DND-41 (cell line): Measurements from ENCODE around the gene KCTD4.
"Not testable (repeated sequence)": the region's sequence is repeated elsewhere in the genome, so short reads cannot be mapped to it uniquely, and the experiment has no call there.

Experiments
- ATAC-seq: fragments of 200-7000 bp; cut with Tn5 transposase; 3 replicates; pipeline ENCODE4 v1.9.1; 2021; ENCODE audit warnings: low read depth; ENCODE audit not compliant: insufficient read depth
- DNase-seq: peaks from one replicate; pipeline ENCODE4 v3.0.0-alpha.2; 2020
- H2AFZ ChIP-seq: 2 replicates; pipeline ENCODE4 v1.6.0; 2012; ENCODE audit warnings: low read depth, low read length
- H3K27ac ChIP-seq: 2 replicates; pipeline ENCODE4 v1.5.1; 2012; ENCODE audit warnings: low read length, inconsistent platforms
- H3K27me3 ChIP-seq: fragments of 200-600 bp; sonication (generic); 2 replicates; pipeline ENCODE4 v1.6.0; 2012; ENCODE audit warnings: low read length, mild to moderate bottlenecking, inconsistent platforms; ENCODE audit not compliant: insufficient read depth, poor library complexity
- H3K36me3 ChIP-seq: 2 replicates; pipeline ENCODE4 v1.5.1; 2012; ENCODE audit warnings: low read length, inconsistent platforms; ENCODE audit not compliant: insufficient read depth
- H3K4me1 ChIP-seq: 2 replicates; pipeline ENCODE4 v1.5.1; 2012; ENCODE audit warnings: mild to moderate bottlenecking, low read length; ENCODE audit not compliant: insufficient read depth
- H3K4me2 ChIP-seq: 2 replicates; pipeline ENCODE4 v1.6.0; 2012; ENCODE audit warnings: mild to moderate bottlenecking, moderate library complexity, low read length, inconsistent platforms; ENCODE audit not compliant: insufficient read depth
- H3K4me3 ChIP-seq, 2 experiments: fragments of 200-600 bp in 1 of 2; shearing (Covaris generic) in 1 of 2; 2 replicates each; pipeline ENCODE4 v1.5.1; 2012 to 2016; ENCODE audit warnings: inconsistent platforms in 2 of 2, low read length in 2 of 2, mild to moderate bottlenecking in 2 of 2, low read depth in 1 of 2, moderate library complexity in 1 of 2
- H3K79me2 ChIP-seq: 2 replicates; pipeline ENCODE4 v1.6.0; 2012; ENCODE audit warnings: low read length, inconsistent platforms; ENCODE audit not compliant: insufficient read depth
- H3K9ac ChIP-seq: 2 replicates; pipeline ENCODE4 v1.6.0; 2012; ENCODE audit warnings: low read depth, mild to moderate bottlenecking, inconsistent platforms, low read length, moderate library complexity
- H3K9me3 ChIP-seq: 2 replicates; pipeline ENCODE4 v1.5.1; 2012; ENCODE audit warnings: low read length, moderate library complexity, mild to moderate bottlenecking, inconsistent platforms; ENCODE audit not compliant: insufficient read depth, severe bottlenecking
- H4K20me1 ChIP-seq: 2 replicates; pipeline ENCODE4 v1.6.0; 2012; ENCODE audit warnings: low read length; ENCODE audit not compliant: insufficient read depth
- CTCF ChIP-seq: IDR thresholded peaks from 2 replicates; pipeline ENCODE4 v1.5.1; 2012; ENCODE audit warnings: borderline replicate concordance, low read length, moderate library complexity, mild to moderate bottlenecking; ENCODE audit not compliant: poor library complexity, severe bottlenecking; ENCODE audit errors: extremely low read depth
- EZH2 ChIP-seq: IDR thresholded peaks from 3 replicates; pipeline ENCODE4 v1.6.1; 2012; ENCODE audit warnings: borderline replicate concordance, low read depth, mild to moderate bottlenecking, moderate library complexity, low read length, inconsistent platforms; ENCODE audit not compliant: severe bottlenecking

Gene KCTD4

GRCh38 chr13:45191874-45192273 is 9.0 kb downstream of the KCTD4 start:
- H4K20me1 ChIP-seq: no peaks in the 10 kb centered on the region
- no peak overlapping the region for H3K4me2 ChIP-seq
- DNase-seq (no peak), ATAC-seq (no peak)
- H3K4me3 ChIP-seq: no peak overlapping the region
- H3K79me2 ChIP-seq: no peaks in the 10 kb centered on the region; the same call in 1 of the 2 replicates
- no peak for TF ChIP-seq EZH2
- TF ChIP-seq CTCF: no peak
- no peak overlapping the region for H3K27ac ChIP-seq
- H3K9ac ChIP-seq: no peak overlapping the region
- no peaks in the 10 kb centered on the region for H3K9me3 ChIP-seq
- no peaks in the 10 kb centered on the region for H3K36me3 ChIP-seq
- no peaks in the 10 kb centered on the region for H3K27me3 ChIP-seq
- H3K4me1 ChIP-seq: no peaks in the 10 kb centered on the region
- H2AFZ ChIP-seq: no peak overlapping the region

- not testable (repeated sequence) for H3K79me2 ChIP-seq, H3K9ac ChIP-seq, H3K4me2 ChIP-seq, H3K27me3 ChIP-seq, H3K4me3 ChIP-seq, H3K36me3 ChIP-seq, H2AFZ ChIP-seq, H3K27ac ChIP-seq, H4K20me1 ChIP-seq, H3K9me3 ChIP-seq, ATAC-seq, DNase-seq, H3K4me1 ChIP-seq
These were observed 11.3 kb downstream of the KCTD4 start for GRCh38 chr13:45189511-45189910.

- not testable (repeated sequence) for H3K4me3 ChIP-seq, H3K4me2 ChIP-seq, DNase-seq, H2AFZ ChIP-seq, H3K79me2 ChIP-seq, H3K36me3 ChIP-seq, H3K4me1 ChIP-seq, H4K20me1 ChIP-seq, H3K9me3 ChIP-seq, H3K27ac ChIP-seq, ATAC-seq, H3K27me3 ChIP-seq, H3K9ac ChIP-seq
These were observed 11.8 kb downstream of the KCTD4 start for GRCh38 chr13:45189077-45189476.

- Histone ChIP-seq H3K9ac (no peak overlapping the region), H3K36me3 (peaks cover 11% of the 10 kb centered on the region; the same call in 1 of the 2 replicates), H3K27ac (no peak overlapping the region), H3K79me2 (no peaks in the 10 kb centered on the region; the same call in 1 of the 2 replicates), H4K20me1 (no peaks in the 10 kb centered on the region; the same call in 1 of the 2 replicates), H3K4me1 (no peaks in the 10 kb centered on the region), H3K27me3 (no peaks in the 10 kb centered on the region), H2AFZ (no peak overlapping the region), H3K9me3 (no peaks in the 10 kb centered on the region), H3K4me2 (no peak overlapping the region), H3K4me3 (no peak overlapping the region)
- no peak for ATAC-seq
- no peak for TF ChIP-seq CTCF
- TF ChIP-seq EZH2: no peak
- no peak for DNase-seq
These were observed 15.6 kb downstream of the KCTD4 start for GRCh38 chr13:45185286-45185685.
